Epithelial cell of esophagus (primary cell): ENCODE results near the gene ASXL2.

Source experiments
- DNase-seq: peaks from one replicate; pipeline ENCODE4 v3.0.0; 2010; ENCODE audit warnings: low read depth
- H3K4me3 ChIP-seq: 2 replicates; pipeline ENCODE4 v1.5.1; 2011; ENCODE audit warnings: mild to moderate bottlenecking, low read length, control low read depth
- CTCF ChIP-seq: IDR thresholded peaks from 2 replicates; pipeline ENCODE4 v1.5.1; 2011; ENCODE audit warnings: low read depth, mild to moderate bottlenecking, low read length, control low read depth, inconsistent platforms; ENCODE audit not compliant: insufficient read depth; ENCODE audit errors: missing control alignments

Gene ASXL2

GRCh38 chr2:25742501-25742900, 135.8 kb downstream of the ASXL2 start:
- no peak for TF ChIP-seq CTCF
- no peak overlapping the region for H3K4me3 ChIP-seq
- DNase-seq: no peak

- no peak for TF ChIP-seq CTCF
- no peak overlapping the region for H3K4me3 ChIP-seq
- peak; percentile 40 for DNase-seq
These were observed 137.4 kb downstream of the ASXL2 start for GRCh38 chr2:25740810-25741381.

GRCh38 chr2:25738383-25739343, 139.6 kb downstream of the ASXL2 start:
- DNase-seq: no peak
- H3K4me3 ChIP-seq: no peak overlapping the region
- TF ChIP-seq CTCF: no peak

- TF ChIP-seq CTCF: no peak
- no peak overlapping the region for H3K4me3 ChIP-seq
These were observed 141.3 kb downstream of the ASXL2 start for GRCh38 chr2:25736899-25737515.

GRCh38 chr2:25735835-25736234, 142.5 kb downstream of the ASXL2 start:
- DNase-seq: no peak
- no peak overlapping the region for H3K4me3 ChIP-seq
- TF ChIP-seq CTCF: no peak

More at GRCh38 chr2:25736899-25737515, 141.3 kb downstream of the ASXL2 start:
- DNase-seq: no peak

GRCh38 chr2:25728559-25728958, 149.7 kb downstream of the ASXL2 start:
- DNase-seq: no peak
- no peak for TF ChIP-seq CTCF
- H3K4me3 ChIP-seq: no peak overlapping the region
